ENCODE data around the gene IPPK.

- TF ChIP-seq GATA2 (IDR thresholded peaks at IDR 0.05; ENCODE audit: low read depth, low read length): no peak
- TF ChIP-seq GATA3 (IDR thresholded peaks at IDR 0.05; ENCODE audit: low read depth, low read length): no peak
Observed at GRCh38 chr9:92715488-92716231, 45.7 kb upstream of the IPPK start.
